Measurements from ENCODE around the gene ATP2B1.

The ATP2B1 gene

DNA sequence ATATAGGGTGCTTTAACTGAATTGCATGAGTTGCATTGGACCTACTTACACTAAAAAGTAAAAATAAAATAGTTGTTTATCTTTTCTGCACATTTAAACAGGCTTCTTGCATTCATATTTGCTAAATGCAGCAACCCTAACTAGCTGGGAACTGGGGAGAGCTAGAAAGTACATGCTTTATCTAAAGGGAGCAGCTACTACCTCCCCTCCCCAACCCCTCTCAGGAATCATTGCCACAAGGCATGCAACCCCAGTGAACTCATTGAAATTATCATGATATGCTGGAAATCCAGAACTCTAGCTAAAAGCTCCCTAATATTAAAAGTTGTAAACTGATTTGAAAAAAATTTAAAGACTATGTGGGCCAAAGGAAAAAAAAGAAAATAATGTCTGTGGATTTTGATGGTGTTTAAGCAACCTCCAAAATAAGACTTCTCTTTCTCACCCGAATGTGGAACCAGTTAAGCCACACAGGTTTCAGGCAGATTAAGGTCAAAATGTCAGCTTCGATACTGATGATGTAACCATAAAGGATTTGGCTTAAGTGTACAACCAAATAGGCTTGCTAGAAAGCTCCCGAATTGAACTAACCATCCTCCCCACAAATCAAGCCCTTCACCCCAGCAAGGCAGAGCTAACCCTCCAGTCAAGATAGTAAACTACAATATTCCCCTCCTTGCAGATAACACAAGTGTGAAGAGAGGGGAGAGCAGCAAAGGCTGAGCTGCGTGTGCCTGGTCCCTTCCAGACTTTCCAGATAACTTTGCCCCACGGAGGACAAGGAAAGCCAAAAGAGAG is 169.0 kb downstream of the ATP2B1 start:
- Histone ChIP-seq H2AFZ (ENCODE audit: low read length) (no peak overlapping the region), H3K36me3 (ENCODE audit: insufficient read depth, low read length) (no peaks in the 10 kb centered on the region), H3K9me2 (ENCODE audit: low read depth, low read length) (no peaks in the 10 kb centered on the region), H3K4me1 (ENCODE audit: insufficient read depth, low read length, severe bottlenecking) (no peaks in the 10 kb centered on the region), H3K27me3 (ENCODE audit: insufficient read depth, low read length) (no peaks in the 10 kb centered on the region), H3K27ac (ENCODE audit: low read depth, low read length, poor library complexity, severe bottlenecking) (no peak overlapping the region), H3F3A (ENCODE audit: insufficient read depth, low read length) (no peaks in the 10 kb centered on the region), H4K20me1 (ENCODE audit: insufficient read depth, low read length) (no peaks in the 10 kb centered on the region), H3K4me2 (ENCODE audit: low read length) (no peak overlapping the region), H3K4me3 (ENCODE audit: low read depth, low read length, poor library complexity, severe bottlenecking) (no peak overlapping the region), H3K79me2 (ENCODE audit: insufficient read depth, low read length) (no peaks in the 10 kb centered on the region), H3K9ac (ENCODE audit: low read length) (no peak overlapping the region), H3K9me3 (ENCODE audit: low read length) (no peaks in the 10 kb centered on the region)
- no peak for TF ChIP-seq EZH2 (IDR thresholded peaks at IDR 0.05; ENCODE audit: borderline replicate concordance, low read length)
- TF ChIP-seq, protein P1, sequence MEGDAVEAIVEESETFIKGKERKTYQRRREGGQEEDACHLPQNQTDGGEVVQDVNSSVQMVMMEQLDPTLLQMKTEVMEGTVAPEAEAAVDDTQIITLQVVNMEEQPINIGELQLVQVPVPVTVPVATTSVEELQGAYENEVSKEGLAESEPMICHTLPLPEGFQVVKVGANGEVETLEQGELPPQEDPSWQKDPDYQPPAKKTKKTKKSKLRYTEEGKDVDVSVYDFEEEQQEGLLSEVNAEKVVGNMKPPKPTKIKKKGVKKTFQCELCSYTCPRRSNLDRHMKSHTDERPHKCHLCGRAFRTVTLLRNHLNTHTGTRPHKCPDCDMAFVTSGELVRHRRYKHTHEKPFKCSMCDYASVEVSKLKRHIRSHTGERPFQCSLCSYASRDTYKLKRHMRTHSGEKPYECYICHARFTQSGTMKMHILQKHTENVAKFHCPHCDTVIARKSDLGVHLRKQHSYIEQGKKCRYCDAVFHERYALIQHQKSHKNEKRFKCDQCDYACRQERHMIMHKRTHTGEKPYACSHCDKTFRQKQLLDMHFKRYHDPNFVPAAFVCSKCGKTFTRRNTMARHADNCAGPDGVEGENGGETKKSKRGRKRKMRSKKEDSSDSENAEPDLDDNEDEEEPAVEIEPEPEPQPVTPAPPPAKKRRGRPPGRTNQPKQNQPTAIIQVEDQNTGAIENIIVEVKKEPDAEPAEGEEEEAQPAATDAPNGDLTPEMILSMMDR (IDR thresholded peaks at IDR 0.05; ENCODE audit: low read length): no peak

DNA sequence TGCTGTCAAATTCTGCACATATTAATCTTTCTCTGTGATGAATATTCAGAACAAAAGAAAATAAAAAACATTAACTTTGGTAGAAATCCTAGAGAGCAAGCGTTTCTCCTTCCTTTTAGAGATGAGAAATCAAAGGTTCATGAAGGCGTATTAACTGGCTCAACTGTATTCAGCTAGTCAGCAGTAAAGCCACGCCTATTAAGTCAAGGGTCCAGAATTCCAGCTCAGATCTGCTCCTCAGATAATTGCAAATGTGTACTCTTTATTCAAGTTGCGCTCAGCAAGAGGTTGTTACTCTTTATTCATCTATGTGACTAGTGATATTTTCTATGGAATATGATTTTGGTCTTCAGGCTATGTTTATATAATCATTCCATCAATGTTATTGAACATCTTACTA is 169.7 kb downstream of the ATP2B1 start:
- TF ChIP-seq EZH2 (IDR thresholded peaks at IDR 0.05; ENCODE audit: borderline replicate concordance, low read length): no peak
- TF ChIP-seq, protein P1 (IDR thresholded peaks at IDR 0.05; ENCODE audit: low read length): no peak
- H3K36me3 ChIP-seq (ENCODE audit: insufficient read depth, low read length): no peaks in the 10 kb centered on the region
- no peak overlapping the region for H2AFZ ChIP-seq (ENCODE audit: low read length)
- H3F3A ChIP-seq (ENCODE audit: insufficient read depth, low read length): no peaks in the 10 kb centered on the region
- H4K20me1 ChIP-seq (ENCODE audit: insufficient read depth, low read length): no peaks in the 10 kb centered on the region
- no peaks in the 10 kb centered on the region for H3K9me3 ChIP-seq (ENCODE audit: low read length)
- no peaks in the 10 kb centered on the region for H3K27me3 ChIP-seq (ENCODE audit: insufficient read depth, low read length)
- H3K9ac ChIP-seq (ENCODE audit: low read length): no peak overlapping the region
- H3K9me2 ChIP-seq (ENCODE audit: low read depth, low read length): no peaks in the 10 kb centered on the region
- no peak overlapping the region for H3K4me2 ChIP-seq (ENCODE audit: low read length)
- no peak overlapping the region for H3K4me3 ChIP-seq (ENCODE audit: low read depth, low read length, poor library complexity, severe bottlenecking)
- no peaks in the 10 kb centered on the region for H3K4me1 ChIP-seq (ENCODE audit: insufficient read depth, low read length, severe bottlenecking)
- no peaks in the 10 kb centered on the region for H3K79me2 ChIP-seq (ENCODE audit: insufficient read depth, low read length)
- H3K27ac ChIP-seq (ENCODE audit: low read depth, low read length, poor library complexity, severe bottlenecking): no peak overlapping the region

Measured in OCI-LY1 (cell line).